ENCODE results near the gene CNN1. TPM values are rescaled to one million over a fixed set of nuclear protein-coding genes. Genes with fewer than 3 reads are reported as not detected.

The CNN1 gene
- total and polyA plus RNA-seq, 2 of the 8 experiments (the other 6 are each of a cell fraction or from before 2014, with no cell fraction given): 29.8 to 50.8 TPM

DNA sequence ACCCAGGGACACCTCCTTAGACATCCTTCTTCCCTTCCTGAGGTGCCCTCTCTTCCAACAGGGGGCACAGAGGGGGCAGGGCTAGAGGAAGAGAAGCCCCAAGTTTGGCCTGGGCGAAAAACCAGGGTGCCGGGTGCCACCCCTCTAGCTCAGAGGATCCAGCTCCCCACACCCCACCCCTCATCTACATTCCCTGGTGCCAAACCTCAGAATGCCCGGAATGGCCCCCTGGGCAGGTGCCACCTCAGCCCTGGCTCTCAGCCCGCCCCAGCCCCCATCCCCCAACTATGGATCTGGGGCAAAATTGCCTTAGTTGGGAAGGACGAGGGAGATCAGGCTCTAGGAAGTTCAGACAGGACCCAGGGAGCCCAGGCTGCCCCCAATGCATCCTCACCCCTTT is 2.0 kb downstream of the CNN1 start:
- H3K18ac ChIP-seq (ENCODE audit: extremely low read depth, low read length): peak overlapping the region; percentile 60; the same call in 1 of the 2 replicates
- no peak overlapping the region for H3K23ac ChIP-seq (ENCODE audit: insufficient read length)
- H3K27me3 ChIP-seq (replicated peaks in 1 of 4; ENCODE audit: control insufficient read depth in 3 of 4, extremely low read depth in 1 of 4, insufficient read depth in 3 of 4, low read length in 3 of 4): no peaks in the 10 kb centered on the region
- no peak overlapping the region for H3K27ac ChIP-seq (ENCODE audit: low read depth, low read length)
- H3K23me2 ChIP-seq (ENCODE audit: low read depth, low read length): peaks cover 6% of the 10 kb centered on the region; the same call in 1 of the 2 replicates
- H4K5ac ChIP-seq (ENCODE audit: insufficient read length, low read depth, low read length): no peak overlapping the region
- no peaks in the 10 kb centered on the region for H3K9me3 ChIP-seq (ENCODE audit: insufficient read depth in 2 of 2, low read depth in 1 of 2, low read length in 1 of 2)
- no peak overlapping the region for H2BK20ac ChIP-seq (ENCODE audit: low read length)
- H3K14ac ChIP-seq (ENCODE audit: insufficient read length): no peak overlapping the region
- H3K79me1 ChIP-seq (ENCODE audit: low read depth, low read length): no peaks in the 10 kb centered on the region
- H2BK120ac ChIP-seq (replicated peaks; ENCODE audit: low read depth, low read length): no peak overlapping the region
- H3K4me3 ChIP-seq (ENCODE audit: extremely low read depth in 1 of 4, insufficient read depth in 2 of 4, low read depth in 3 of 4, low read length in 4 of 4): peak overlapping the region in 1 of 4 experiments; percentile 54; a peak in 1 of 8 replicates
- peak overlapping the region; percentile 40; the same call in 1 of the 2 replicates for H4K8ac ChIP-seq (ENCODE audit: extremely low read depth, insufficient read depth, low read length)
- 77% methylated on average over 2 of the region's 5 CpGs; no CpG with 5 or more reads in 1 of the 2 experiments for WGBS, 2 experiments (ENCODE audit: extremely low coverage in 1 of 2, insufficient coverage in 1 of 2, insufficient read length in 1 of 2, insufficient replicate concordance in 2 of 2, low coverage in 1 of 2, low lambda C conversion rate in 2 of 2, missing lambda C conversion rate in 1 of 2)
- H4K91ac ChIP-seq (replicated peaks; ENCODE audit: insufficient read length, low read length): no peak overlapping the region
- H2BK15ac ChIP-seq (ENCODE audit: low read length): no peak overlapping the region
- H2BK12ac ChIP-seq (ENCODE audit: low read depth, low read length): 0 out of 2 replicates have a peak overlapping the region, but pooled peaks have one; percentile 50
- DNase-seq (ENCODE audit: low read depth in 1 of 2, low spot score in 2 of 2): no peak
- H3K4me2 ChIP-seq (ENCODE audit: insufficient read depth in 1 of 2, low read depth in 2 of 2, low read length in 2 of 2): peak overlapping the region; percentile 73 to 78
- H4K20me1 ChIP-seq (replicated peaks in 1 of 2; ENCODE audit: control insufficient read depth in 1 of 2, insufficient read depth in 2 of 2, low read length in 2 of 2): no peaks in the 10 kb centered on the region
- TF ChIP-seq POLR2A (IDR thresholded peaks at IDR 0.05; ENCODE audit: control extremely low read depth in 1 of 2, low read depth in 2 of 2, low read length in 2 of 2) (0 out of 3 replicates have a peak, but pooled peaks of 1 of the 2 experiments have one; percentile 15), KDM1A (IDR thresholded peaks at IDR 0.05; ENCODE audit: borderline replicate concordance, low read length) (no peak), EGR1 (IDR thresholded peaks at IDR 0.05; ENCODE audit: borderline replicate concordance, low read depth, low read length) (no peak), SUZ12 (IDR thresholded peaks at IDR 0.05; ENCODE audit: low read length) (no peak)
- H3K4ac ChIP-seq (replicated peaks; ENCODE audit: insufficient read length, low read depth, low read length): no peak overlapping the region
- CTCF ChIA-PET (ENCODE audit: partially characterized antibody): interaction anchor here (1.2 kb wide), 1 partner anchor 135 kb away, joined by 3 read pairs; no protein-coding TSS in a partner anchor
- peaks cover 4 to 20% (median 17%) of the 10 kb centered on the region in 4 experiments for H3K4me1 ChIP-seq (replicated peaks in 1 of 4; ENCODE audit: control insufficient read depth in 3 of 4, insufficient read depth in 4 of 4, low read length in 3 of 4)
- H3K36me3 ChIP-seq (ENCODE audit: control insufficient read depth in 2 of 4, insufficient read depth in 4 of 4, low read length in 3 of 4): no peaks in the 10 kb centered on the region
- H2AFZ ChIP-seq (ENCODE audit: low read length): no peak overlapping the region
- no peak overlapping the region for H3K9ac ChIP-seq (replicated peaks in 1 of 4; ENCODE audit: extremely low read depth in 1 of 4, low read depth in 3 of 4, low read length in 3 of 4)
- no peak overlapping the region for H3K56ac ChIP-seq (replicated peaks; ENCODE audit: insufficient read length, low read depth, low read length)
- H2AK5ac ChIP-seq (ENCODE audit: low read depth, low read length): no peak overlapping the region
- no peak for FAIRE-seq
- no peak overlapping the region for H2BK5ac ChIP-seq (ENCODE audit: low read depth, low read length)
- H3K79me2 ChIP-seq (ENCODE audit: control insufficient read depth in 1 of 2, insufficient read depth in 2 of 2, low read length in 2 of 2): no peaks in the 10 kb centered on the region
- POLR2A ChIA-PET (ENCODE audit: partially characterized antibody): interaction anchor here (0.6 to 1.5 kb wide), 5 partner anchors 14 to 92 kb away, joined by 3 read pairs; no protein-coding TSS in a partner anchor
